Erythroblast (primary cell): Measurements from ENCODE around the gene ALKBH6.
A peak's percentile ranks its signal among the peaks of the same experiment; 100 is the strongest.

Experiments used
- GATA1 ChIP-seq: IDR thresholded peaks from 2 replicates; pipeline ENCODE4 v1.6.1; 2011; ENCODE audit warnings: low read depth, mild to moderate bottlenecking, control low read depth, low read length, moderate library complexity
- POLR2A ChIP-seq: IDR thresholded peaks from 2 replicates; pipeline ENCODE4 v1.6.1; 2011; ENCODE audit warnings: mild to moderate bottlenecking, low read length

GRCh38 chr19:36014012-36014924 lies at the start of gene ALKBH6:
- TF ChIP-seq POLR2A (peak; percentile 75), GATA1 (no peak)
